Smooth muscle cell (in vitro differentiated cells): Measurements from ENCODE around the gene SPIC. TPM values are rescaled to one million over a fixed set of nuclear protein-coding genes. Genes with fewer than 3 reads are reported as not detected.

ENCODE experiments used
- DNase-seq: peaks from one replicate; lab custom pipeline; 2025; ENCODE audit not compliant: unreplicated experiment; lab: John Stamatoyannopoulos, UW
- H2AFZ ChIP-seq: fragments of 200-600 bp; sonication (generic); 2 replicates; pipeline ENCODE4 v1.6.0; 2016; ENCODE audit warnings: antibody characterized with exemption, low read depth, mild to moderate bottlenecking
- H3F3A ChIP-seq: fragments of 200-600 bp; sonication (generic); 2 replicates; pipeline ENCODE4 v1.6.0; 2017; ENCODE audit warnings: antibody characterized with exemption, low read depth
- H3K27ac ChIP-seq: fragments of 200-600 bp; sonication (generic); 2 replicates; pipeline ENCODE4 v1.5.1; 2016; ENCODE audit warnings: low read depth, mild to moderate bottlenecking
- H3K27me3 ChIP-seq: fragments of 200-600 bp; sonication (generic); 2 replicates; pipeline ENCODE4 v1.6.1; 2016; ENCODE audit warnings: low read depth, mild to moderate bottlenecking
- H3K36me3 ChIP-seq: fragments of 200-600 bp; sonication (generic); 2 replicates; pipeline ENCODE4 v1.5.1; 2016; ENCODE audit warnings: low read depth
- H3K4me1 ChIP-seq: fragments of 200-600 bp; sonication (generic); 2 replicates; pipeline ENCODE4 v1.5.1; 2016; ENCODE audit warnings: low read depth
- H3K4me2 ChIP-seq: fragments of 200-600 bp; sonication (generic); 2 replicates; pipeline ENCODE4 v1.6.0; 2016; ENCODE audit warnings: mild to moderate bottlenecking
- H3K4me3 ChIP-seq: fragments of 200-600 bp; sonication (generic); 2 replicates; pipeline ENCODE4 v1.5.1; 2016; ENCODE audit warnings: mild to moderate bottlenecking
- H3K79me2 ChIP-seq: fragments of 200-600 bp; sonication (generic); 2 replicates; pipeline ENCODE4 v1.6.0; 2016; ENCODE audit warnings: low read depth, mild to moderate bottlenecking
- H3K9ac ChIP-seq: fragments of 200-600 bp; sonication (generic); 2 replicates; pipeline ENCODE4 v1.6.0; 2016; ENCODE audit warnings: low read depth
- H3K9me3 ChIP-seq: fragments of 200-600 bp; sonication (generic); replicated peaks from 2 replicates; pipeline ENCODE4 v1.5.1; 2016; ENCODE audit warnings: low read depth
- H4K20me1 ChIP-seq: fragments of 200-600 bp; sonication (generic); 2 replicates; pipeline ENCODE4 v1.6.0; 2016; ENCODE audit warnings: low read depth
- WGBS: methylation state at CpG from one replicate; pipeline ENCODE4 v1.1.7; 2016; ENCODE audit warnings: low lambda C conversion rate; 5-methylcytosine and 5-hydroxymethylcytosine counted together
- polyA plus RNA-seq: library from polyadenylated mRNA; unstranded; fragments of >200 nt; fragmentation: Nextera tagmentation; extraction: Ambion mirVana; gene quantifications from 2 replicates; pipeline ENCODE4 v1.2.1, GENCODE V29; 2016
- total RNA-seq: library from RNA; depleted of rRNA; stranded (reverse); fragments of >200 nt; gene quantifications from 2 replicates; pipeline ENCODE4 v1.2.3, GENCODE V29; 2014
- TF ChIP-seq, protein P1 (sequence below): fragments of 200-600 bp; sonication (generic); IDR thresholded peaks from 2 replicates; pipeline ENCODE4 v1.5.1; 2017; ENCODE audit warnings: borderline replicate concordance, mild to moderate bottlenecking, antibody characterized with exemption; ENCODE audit not compliant: insufficient read depth, poor library complexity, severe bottlenecking

Gene SPIC
- total and polyA plus RNA-seq, 2 experiments from 2014 or later: not detected

DNA sequence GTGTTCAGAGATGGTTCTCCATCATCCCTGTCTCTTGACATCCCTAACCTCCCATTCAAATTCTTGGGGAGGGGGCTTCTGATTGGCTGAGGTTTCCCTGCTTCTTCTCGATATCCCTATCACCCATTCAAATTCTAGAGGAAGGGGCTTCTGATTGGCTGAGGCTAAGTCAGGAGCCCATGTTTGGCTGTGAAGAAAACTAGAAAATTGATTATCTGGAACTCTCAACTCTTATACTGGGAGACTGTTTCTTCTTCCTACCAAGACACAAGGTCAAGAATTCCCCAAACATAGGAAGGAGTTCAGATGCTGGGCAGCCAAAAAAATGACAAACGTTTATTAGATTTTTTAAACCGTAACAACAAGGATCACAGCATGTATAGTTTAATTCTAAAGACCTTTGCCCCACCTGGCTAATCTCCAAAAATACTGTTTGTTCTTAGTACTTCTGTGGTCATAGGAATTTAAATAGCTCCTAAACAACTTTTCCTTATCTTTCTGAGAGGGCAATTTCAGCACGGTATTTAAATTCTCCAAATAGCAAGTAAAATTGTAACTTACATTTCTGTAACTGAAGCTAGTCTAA is 26.4 kb downstream of the SPIC start:
- no peak overlapping the region for H3K27ac ChIP-seq
- H3K36me3 ChIP-seq: no peaks in the 10 kb centered on the region
- TF ChIP-seq, protein P1, sequence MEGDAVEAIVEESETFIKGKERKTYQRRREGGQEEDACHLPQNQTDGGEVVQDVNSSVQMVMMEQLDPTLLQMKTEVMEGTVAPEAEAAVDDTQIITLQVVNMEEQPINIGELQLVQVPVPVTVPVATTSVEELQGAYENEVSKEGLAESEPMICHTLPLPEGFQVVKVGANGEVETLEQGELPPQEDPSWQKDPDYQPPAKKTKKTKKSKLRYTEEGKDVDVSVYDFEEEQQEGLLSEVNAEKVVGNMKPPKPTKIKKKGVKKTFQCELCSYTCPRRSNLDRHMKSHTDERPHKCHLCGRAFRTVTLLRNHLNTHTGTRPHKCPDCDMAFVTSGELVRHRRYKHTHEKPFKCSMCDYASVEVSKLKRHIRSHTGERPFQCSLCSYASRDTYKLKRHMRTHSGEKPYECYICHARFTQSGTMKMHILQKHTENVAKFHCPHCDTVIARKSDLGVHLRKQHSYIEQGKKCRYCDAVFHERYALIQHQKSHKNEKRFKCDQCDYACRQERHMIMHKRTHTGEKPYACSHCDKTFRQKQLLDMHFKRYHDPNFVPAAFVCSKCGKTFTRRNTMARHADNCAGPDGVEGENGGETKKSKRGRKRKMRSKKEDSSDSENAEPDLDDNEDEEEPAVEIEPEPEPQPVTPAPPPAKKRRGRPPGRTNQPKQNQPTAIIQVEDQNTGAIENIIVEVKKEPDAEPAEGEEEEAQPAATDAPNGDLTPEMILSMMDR: no peak
- H3K4me1 ChIP-seq: no peaks in the 10 kb centered on the region
- peaks cover 4% of the 10 kb centered on the region for H3K27me3 ChIP-seq
- H3K4me3 ChIP-seq: no peak overlapping the region
- no peak overlapping the region for H3K4me2 ChIP-seq
- H4K20me1 ChIP-seq: no peaks in the 10 kb centered on the region
- H3K9me3 ChIP-seq: no peaks in the 10 kb centered on the region
- no peaks in the 10 kb centered on the region for H3F3A ChIP-seq
- WGBS: 70% methylated on average over 4 of the region's 4 CpGs
- DNase-seq: no peak
- H3K79me2 ChIP-seq: no peaks in the 10 kb centered on the region
- no peak overlapping the region for H2AFZ ChIP-seq
- no peak overlapping the region for H3K9ac ChIP-seq

DNA sequence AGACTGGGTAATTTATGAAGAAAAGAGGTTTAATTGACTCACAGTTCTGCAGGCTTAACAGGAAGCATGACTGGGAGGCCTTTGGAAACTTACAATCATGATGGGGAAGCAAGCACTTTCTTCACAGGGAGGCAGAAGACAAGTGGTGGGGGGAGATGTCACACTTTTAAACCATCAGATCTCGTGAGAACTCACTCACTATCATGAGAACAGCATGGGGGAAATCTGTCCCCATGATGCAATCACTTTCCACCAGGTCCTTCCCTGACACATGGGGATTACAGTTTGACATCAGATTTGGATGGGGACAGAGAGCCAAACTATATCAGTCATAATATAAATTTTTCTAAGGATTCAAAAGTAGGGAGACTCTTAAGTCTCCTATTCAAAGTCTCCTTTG is 46.0 kb downstream of the SPIC start:
- TF ChIP-seq, protein P1: no peak
- H3K4me1 ChIP-seq: no peaks in the 10 kb centered on the region
- no peaks in the 10 kb centered on the region for H3K9me3 ChIP-seq
- H2AFZ ChIP-seq: no peak overlapping the region
- no peaks in the 10 kb centered on the region for H4K20me1 ChIP-seq
- H3K27ac ChIP-seq: no peak overlapping the region
- DNase-seq: no peak
- no peak overlapping the region for H3K9ac ChIP-seq
- WGBS: 46% methylated on average over 1 of the region's 1 CpG
- H3K79me2 ChIP-seq: no peaks in the 10 kb centered on the region
- H3K36me3 ChIP-seq: no peaks in the 10 kb centered on the region
- H3K27me3 ChIP-seq: no peaks in the 10 kb centered on the region
- no peaks in the 10 kb centered on the region for H3F3A ChIP-seq
- no peak overlapping the region for H3K4me2 ChIP-seq
- no peak overlapping the region for H3K4me3 ChIP-seq

DNA sequence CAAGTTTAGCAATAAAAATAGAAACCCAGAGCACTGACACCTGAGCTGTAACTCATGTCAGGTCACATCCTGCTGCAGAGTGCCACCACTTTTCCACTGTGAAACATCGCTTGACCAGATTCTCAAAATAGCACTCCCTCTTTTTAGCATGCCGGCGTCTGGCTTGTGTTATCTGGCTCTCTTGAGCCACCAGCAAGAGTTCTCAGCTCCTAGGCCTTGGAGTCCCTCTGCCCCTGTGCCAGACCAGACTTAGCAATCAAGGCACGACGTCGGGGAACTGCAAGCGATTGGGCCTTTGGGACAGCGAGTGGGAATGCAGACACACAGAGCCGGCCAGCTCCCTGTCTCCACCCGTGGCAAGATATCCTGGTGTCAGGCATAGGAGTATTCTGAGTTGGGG is 52.5 kb downstream of the SPIC start:
- no peak overlapping the region for H3K4me3 ChIP-seq
- TF ChIP-seq, protein P1: no peak
- no peak overlapping the region for H2AFZ ChIP-seq
- H3F3A ChIP-seq: no peaks in the 10 kb centered on the region
- H3K79me2 ChIP-seq: no peaks in the 10 kb centered on the region
- no peak for DNase-seq
- H3K9ac ChIP-seq: no peak overlapping the region
- H3K4me2 ChIP-seq: no peak overlapping the region
- no peaks in the 10 kb centered on the region for H3K9me3 ChIP-seq
- H3K36me3 ChIP-seq: no peaks in the 10 kb centered on the region
- H3K27me3 ChIP-seq: no peaks in the 10 kb centered on the region
- 78% methylated on average over 10 of the region's 10 CpGs for WGBS
- no peaks in the 10 kb centered on the region for H3K4me1 ChIP-seq
- H4K20me1 ChIP-seq: no peaks in the 10 kb centered on the region
- no peak overlapping the region for H3K27ac ChIP-seq

DNA sequence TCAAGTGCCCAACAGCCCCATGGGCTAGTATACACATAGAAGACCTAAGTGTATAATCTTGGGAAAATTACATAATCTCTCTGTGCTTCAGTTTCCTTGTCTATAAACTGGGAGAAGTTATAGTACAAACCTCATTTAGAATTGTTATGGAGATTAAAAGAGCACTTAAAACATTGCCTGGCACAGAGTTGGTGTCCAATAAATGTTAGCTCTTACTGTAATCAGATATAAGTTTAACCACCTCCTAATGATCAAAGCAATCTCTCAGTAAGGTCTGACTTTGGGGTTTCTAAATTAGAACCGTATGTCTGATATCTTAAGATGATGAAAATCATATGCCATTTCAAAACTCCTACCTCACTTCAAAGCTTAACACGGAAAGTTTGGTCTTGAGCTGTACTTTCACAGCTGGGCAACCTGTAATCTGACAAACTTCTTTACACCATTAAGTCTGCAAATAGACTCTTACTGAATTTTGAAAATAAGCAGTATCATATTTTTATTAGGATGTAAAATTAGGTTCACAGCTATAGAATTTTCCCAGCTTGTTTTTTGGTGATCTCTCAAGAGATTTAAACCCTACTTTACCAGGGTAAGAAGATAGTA is 61.0 kb downstream of the SPIC start:
- TF ChIP-seq, protein P1: no peak
- H3K4me2 ChIP-seq: no peak overlapping the region
- H3K4me3 ChIP-seq: no peak overlapping the region
- 71% methylated on average over 2 of the region's 2 CpGs for WGBS
- no peaks in the 10 kb centered on the region for H3F3A ChIP-seq
- no peak for DNase-seq
- H3K9me3 ChIP-seq: no peaks in the 10 kb centered on the region
- H4K20me1 ChIP-seq: no peaks in the 10 kb centered on the region
- no peak overlapping the region for H2AFZ ChIP-seq
- no peak overlapping the region for H3K9ac ChIP-seq
- H3K27ac ChIP-seq: no peak overlapping the region
- no peaks in the 10 kb centered on the region for H3K27me3 ChIP-seq
- no peaks in the 10 kb centered on the region for H3K4me1 ChIP-seq
- no peaks in the 10 kb centered on the region for H3K36me3 ChIP-seq
- no peaks in the 10 kb centered on the region for H3K79me2 ChIP-seq
